ENCODE measurements around the gene MFN1.

- TF ChIP-seq EZH2phosphoT487 (IDR thresholded peaks at IDR 0.05; ENCODE audit: insufficient read depth, low read depth) (no peak), EZH2 (IDR thresholded peaks at IDR 0.05; ENCODE audit: insufficient read depth, poor library complexity, severe bottlenecking) (no peak)
Observed at GRCh38 chr3:179318876-179319275, 28.6 kb upstream of the MFN1 start.
